GM23338 (cell line): Measurements from ENCODE around the gene ESX1. TPM values are rescaled to one million over a fixed set of nuclear protein-coding genes. Genes with fewer than 3 reads are reported as not detected.

ENCODE experiments used
- ATAC-seq: fragments of 200-7000 bp; cut with Tn5 transposase; 3 replicates; pipeline ENCODE4 v1.9.1; 2020
- DNase-seq: peaks from one replicate; pipeline ENCODE4 v3.0.0-alpha.2; 2015; ENCODE audit warnings: low spot score
- H2AFZ ChIP-seq: fragments of 200-600 bp; sonication (generic); 2 replicates; pipeline ENCODE4 v1.8.0; 2016; ENCODE audit warnings: antibody characterized with exemption, mild to moderate bottlenecking, moderate library complexity
- H3F3A ChIP-seq: fragments of 200-600 bp; sonication (generic); replicated peaks from 2 replicates; pipeline ENCODE4 v1.8.0; 2017; ENCODE audit warnings: antibody characterized with exemption, mixed run types, low read depth
- H3K27ac ChIP-seq: fragments of 200-600 bp; sonication (generic); 2 replicates; pipeline ENCODE4 v1.6.1; 2016; ENCODE audit warnings: low read depth
- H3K27me3 ChIP-seq: fragments of 200-600 bp; sonication (generic); 2 replicates; pipeline ENCODE4 v1.8.0; 2016; ENCODE audit warnings: mild to moderate bottlenecking, mixed run types, moderate library complexity; ENCODE audit not compliant: insufficient read depth
- H3K36me3 ChIP-seq: fragments of 200-600 bp; sonication (generic); 2 replicates; pipeline ENCODE4 v1.8.0; 2016; ENCODE audit warnings: mild to moderate bottlenecking; ENCODE audit not compliant: insufficient read depth
- H3K4me1 ChIP-seq: fragments of 200-600 bp; sonication (generic); 2 replicates; pipeline ENCODE4 v1.8.0; 2016; ENCODE audit warnings: mild to moderate bottlenecking, moderate library complexity; ENCODE audit not compliant: insufficient read depth
- H3K4me2 ChIP-seq: fragments of 200-600 bp; sonication (generic); 2 replicates; pipeline ENCODE4 v1.7.1; 2017; ENCODE audit warnings: mixed run types
- H3K4me3 ChIP-seq: fragments of 200-600 bp; sonication (generic); 2 replicates; pipeline ENCODE4 v1.6.1; 2016; ENCODE audit warnings: mixed run types
- H3K79me2 ChIP-seq: fragments of 200-600 bp; sonication (generic); replicated peaks from 2 replicates; pipeline ENCODE4 v1.8.0; 2017; ENCODE audit warnings: mild to moderate bottlenecking; ENCODE audit not compliant: insufficient read depth
- H3K9me2 ChIP-seq: fragments of 200-600 bp; sonication (generic); 2 replicates; pipeline ENCODE4 v1.8.0; 2017; ENCODE audit not compliant: insufficient read depth
- H4K20me1 ChIP-seq: fragments of 200-600 bp; sonication (generic); replicated peaks from 2 replicates; pipeline ENCODE4 v1.8.0; 2017; ENCODE audit warnings: mild to moderate bottlenecking; ENCODE audit not compliant: insufficient read depth
- H3K27ac Mint-ChIP-seq: 2 replicates; pipeline ENCODE4 v1.8.0; 2020; ENCODE audit warnings: inconsistent platforms, mild to moderate bottlenecking, moderate library complexity, mixed read lengths
- H3K27me3 Mint-ChIP-seq: 3 replicates; pipeline ENCODE4 v1.8.0; 2022; ENCODE audit warnings: low read depth, mild to moderate bottlenecking, moderate library complexity, mixed read lengths, inconsistent platforms; ENCODE audit not compliant: insufficient read depth, poor library complexity
- H3K36me3 Mint-ChIP-seq: 3 replicates; pipeline ENCODE4 v1.8.0; 2021; ENCODE audit warnings: low read depth, mild to moderate bottlenecking, inconsistent platforms, moderate library complexity, mixed read lengths
- H3K4me1 Mint-ChIP-seq: 3 replicates; pipeline ENCODE4 v1.8.0; 2020; ENCODE audit warnings: mild to moderate bottlenecking, inconsistent platforms, mixed read lengths
- H3K4me3 Mint-ChIP-seq: 3 replicates; pipeline ENCODE4 v1.8.0; 2021; ENCODE audit warnings: moderate library complexity, mild to moderate bottlenecking, inconsistent platforms, mixed read lengths
- H3K9me3 Mint-ChIP-seq: 3 replicates; pipeline ENCODE4 v1.8.0; 2020; ENCODE audit warnings: moderate library complexity, mild to moderate bottlenecking, inconsistent platforms, mixed read lengths
- CREB1 ChIP-seq: fragments of 250-450 bp; sonication (Bioruptor Pico); IDR thresholded peaks from 2 replicates; pipeline ENCODE4 v1.5.0; 2020; ENCODE audit warnings: low read depth, mild to moderate bottlenecking, moderate library complexity
- ETS1 ChIP-seq: IDR thresholded peaks from 2 replicates; pipeline ENCODE4 v1.6.1; 2016; ENCODE audit warnings: antibody characterized with exemption
- EZH2 ChIP-seq: fragments of 200-600 bp; sonication (generic); IDR thresholded peaks from one replicate; pipeline ENCODE4 v1.8.0; 2017; ENCODE audit warnings: antibody characterized with exemption, mild to moderate bottlenecking, low read depth; ENCODE audit not compliant: unreplicated experiment
- EZH2phosphoT487 ChIP-seq: fragments of 200-600 bp; sonication (generic); IDR thresholded peaks from one replicate; pipeline ENCODE4 v1.8.1; 2018; ENCODE audit warnings: antibody characterized with exemption; ENCODE audit not compliant: unreplicated experiment
- JUNB ChIP-seq: IDR thresholded peaks from one replicate; pipeline ENCODE4 v1.6.1; 2016; ENCODE audit warnings: antibody characterized with exemption; ENCODE audit not compliant: unreplicated experiment
- NANOG ChIP-seq: IDR thresholded peaks from 2 replicates; pipeline ENCODE4 v1.6.1; 2016; ENCODE audit warnings: antibody characterized with exemption, borderline replicate concordance
- POLR2AphosphoS5 ChIP-seq: IDR thresholded peaks from 2 replicates; pipeline ENCODE4 v1.6.1; 2016; ENCODE audit warnings: antibody characterized with exemption, low read depth
- REST ChIP-seq: IDR thresholded peaks from one replicate; pipeline ENCODE4 v1.6.1; 2018; ENCODE audit warnings: antibody characterized with exemption; ENCODE audit not compliant: unreplicated experiment
- STAT1 ChIP-seq: IDR thresholded peaks from one replicate; pipeline ENCODE4 v1.6.1; 2016; ENCODE audit warnings: antibody characterized with exemption; ENCODE audit not compliant: unreplicated experiment
- ZNF114 ChIP-seq: fragments of 250-450 bp; sonication (Bioruptor Pico); IDR thresholded peaks from 2 replicates; pipeline ENCODE4 v1.5.0; 2020; ENCODE audit warnings: mild to moderate bottlenecking, moderate library complexity
- ZNF331 ChIP-seq: fragments of 250-450 bp; sonication (Bioruptor Pico); IDR thresholded peaks from 2 replicates; pipeline ENCODE4 v1.5.0; 2020; ENCODE audit warnings: low read depth, mild to moderate bottlenecking, moderate library complexity
- ZNF462 ChIP-seq: fragments of 250-450 bp; sonication (Bioruptor Pico); IDR thresholded peaks from 2 replicates; pipeline ENCODE4 v1.5.0; 2020; ENCODE audit warnings: mild to moderate bottlenecking, moderate library complexity
- polyA plus RNA-seq: library from polyadenylated mRNA; unstranded; fragments of >200 nt; fragmentation: Nextera tagmentation; extraction: Ambion mirVana; gene quantifications from 2 replicates; pipeline ENCODE4 v1.2.1, GENCODE V29; 2016
- total RNA-seq: library from RNA; depleted of rRNA; stranded (reverse); fragments of >200 nt; shearing (Covaris generic); gene quantifications from 2 replicates; pipeline ENCODE4 v1.2.3, GENCODE V29; 2014

ESX1 gene
- total and polyA plus RNA-seq, 2 experiments from 2014 or later = not detected

- no peak for TF ChIP-seq POLR2AphosphoS5
- no peak for TF ChIP-seq ETS1
These were observed 26.8 kb upstream of the ESX1 start (continued) for GRCh38 chrX:104281564-104281963.

- no peaks in the 10 kb centered on the region for H3K27me3 Mint-ChIP-seq
- DNase-seq = no peak
- TF ChIP-seq NANOG = no peak
- no peak for TF ChIP-seq ZNF462 (CRISPR knock-in tag)
- no peak for TF ChIP-seq CREB1 (CRISPR knock-in tag)
- no peak for TF ChIP-seq EZH2
- TF ChIP-seq ETS1 = no peak
- TF ChIP-seq EZH2phosphoT487 = no peak
- no peak for TF ChIP-seq ZNF331 (CRISPR knock-in tag)
- no peak for TF ChIP-seq REST
- no peak for TF ChIP-seq JUNB
- no peak for TF ChIP-seq POLR2AphosphoS5
- no peak for TF ChIP-seq ZNF114
- TF ChIP-seq STAT1 = no peak
These were observed 25.9 kb upstream of the ESX1 start for GRCh38 chrX:104280609-104281008.

More at GRCh38 chrX:104280609-104281008, 25.9 kb upstream of the ESX1 start:
- Histone ChIP-seq H3K36me3 (no peaks in the 10 kb centered on the region), H3K4me3 (no peak overlapping the region), H3F3A (no peaks in the 10 kb centered on the region), H3K9me2 (no peaks in the 10 kb centered on the region), H3K4me2 (no peak overlapping the region), H3K27me3 (no peaks in the 10 kb centered on the region), H4K20me1 (no peaks in the 10 kb centered on the region), H3K27ac (no peak overlapping the region), H3K4me1 (no peaks in the 10 kb centered on the region), H2AFZ (no peak overlapping the region), H3K79me2 (no peaks in the 10 kb centered on the region)
- H3K9me3 Mint-ChIP-seq = no peaks in the 10 kb centered on the region; the same call in 2 of the 3 replicates
- no peak overlapping the region for H3K27ac Mint-ChIP-seq
- no peaks in the 10 kb centered on the region for H3K36me3 Mint-ChIP-seq
- peaks cover 13% of the 10 kb centered on the region for H3K4me1 Mint-ChIP-seq
- H3K4me3 Mint-ChIP-seq = no peak overlapping the region
- no peak for ATAC-seq
